A549 (cell line): ENCODE results near the gene SLC36A4.

Experiments
- EHF ChIP-seq: fragments of 250-450 bp; sonication (Bioruptor Pico); IDR thresholded peaks from 2 replicates; pipeline ENCODE4 v1.5.0; 2020; ENCODE audit warnings: mild to moderate bottlenecking
- KDM1A ChIP-seq: fragments of 200-600 bp; sonication (generic); IDR thresholded peaks from 2 replicates; pipeline ENCODE4 v1.6.1; 2016; ENCODE audit warnings: low read depth, mild to moderate bottlenecking
- MAX ChIP-seq: IDR thresholded peaks from 2 replicates; pipeline ENCODE4 v1.6.1; 2012
- PHF8 ChIP-seq: fragments of 200-600 bp; sonication (generic); IDR thresholded peaks from 2 replicates; pipeline ENCODE4 v1.6.1; 2016; ENCODE audit warnings: low read depth, mild to moderate bottlenecking, antibody characterized with exemption, moderate library complexity, borderline replicate concordance
- POLR2A ChIP-seq: IDR thresholded peaks from 2 replicates; pipeline ENCODE4 v1.6.1; 2012; ENCODE audit warnings: mild to moderate bottlenecking, low read length
- REST ChIP-seq: fragments of 200-600 bp; sonication (generic); IDR thresholded peaks from 2 replicates; pipeline ENCODE4 v1.6.1; 2016; ENCODE audit warnings: antibody characterized with exemption, mild to moderate bottlenecking, moderate library complexity
- TF ChIP-seq, protein P1 (sequence below): fragments of >200 bp; sonication (Bioruptor Twin); formaldehyde crosslinking; IDR thresholded peaks from 3 replicates; pipeline ENCODE4 v1.5.1; 2016
- TF ChIP-seq, protein P2 (sequence below): fragments of >200 bp; sonication (Bioruptor Twin); formaldehyde crosslinking; IDR thresholded peaks from 2 replicates; pipeline ENCODE4 v1.6.1; 2016

DNA sequence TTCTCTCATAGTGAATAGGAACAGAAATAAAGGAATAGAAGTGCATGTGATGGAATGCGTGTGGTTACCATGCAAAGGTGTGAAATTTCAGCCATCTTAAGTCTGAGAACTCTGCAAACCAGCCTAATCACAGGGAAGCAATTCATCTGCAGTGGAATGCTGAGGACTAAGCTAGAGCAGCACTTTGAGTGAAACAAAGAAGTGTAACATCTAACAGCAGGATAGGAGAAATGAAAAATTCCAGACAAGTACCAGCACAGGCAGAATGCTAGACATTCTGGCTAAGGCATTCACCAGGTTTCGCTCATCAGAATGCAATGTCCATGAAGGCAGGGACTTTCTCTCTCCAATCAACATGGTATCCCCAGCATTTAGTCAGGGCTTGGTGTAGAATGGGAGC lies 41.2 kb upstream of the SLC36A4 start:
- no peak for TF ChIP-seq MAX
- TF ChIP-seq POLR2A: no peak
- TF ChIP-seq KDM1A: no peak
- no peak for TF ChIP-seq PHF8
- TF ChIP-seq, protein P1, sequence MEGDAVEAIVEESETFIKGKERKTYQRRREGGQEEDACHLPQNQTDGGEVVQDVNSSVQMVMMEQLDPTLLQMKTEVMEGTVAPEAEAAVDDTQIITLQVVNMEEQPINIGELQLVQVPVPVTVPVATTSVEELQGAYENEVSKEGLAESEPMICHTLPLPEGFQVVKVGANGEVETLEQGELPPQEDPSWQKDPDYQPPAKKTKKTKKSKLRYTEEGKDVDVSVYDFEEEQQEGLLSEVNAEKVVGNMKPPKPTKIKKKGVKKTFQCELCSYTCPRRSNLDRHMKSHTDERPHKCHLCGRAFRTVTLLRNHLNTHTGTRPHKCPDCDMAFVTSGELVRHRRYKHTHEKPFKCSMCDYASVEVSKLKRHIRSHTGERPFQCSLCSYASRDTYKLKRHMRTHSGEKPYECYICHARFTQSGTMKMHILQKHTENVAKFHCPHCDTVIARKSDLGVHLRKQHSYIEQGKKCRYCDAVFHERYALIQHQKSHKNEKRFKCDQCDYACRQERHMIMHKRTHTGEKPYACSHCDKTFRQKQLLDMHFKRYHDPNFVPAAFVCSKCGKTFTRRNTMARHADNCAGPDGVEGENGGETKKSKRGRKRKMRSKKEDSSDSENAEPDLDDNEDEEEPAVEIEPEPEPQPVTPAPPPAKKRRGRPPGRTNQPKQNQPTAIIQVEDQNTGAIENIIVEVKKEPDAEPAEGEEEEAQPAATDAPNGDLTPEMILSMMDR: no peak
- TF ChIP-seq, protein P2, sequence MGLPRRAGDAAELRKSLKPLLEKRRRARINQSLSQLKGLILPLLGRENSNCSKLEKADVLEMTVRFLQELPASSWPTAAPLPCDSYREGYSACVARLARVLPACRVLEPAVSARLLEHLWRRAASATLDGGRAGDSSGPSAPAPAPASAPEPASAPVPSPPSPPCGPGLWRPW: no peak
- TF ChIP-seq EHF (CRISPR knock-in tag): no peak
- TF ChIP-seq REST: no peak
